GM13977 (cell line): ENCODE results near the gene HOXC5.

ENCODE experiments used
- DNase-seq: peaks from one replicate; pipeline ENCODE4 v3.0.0; 2012; ENCODE audit warnings: low spot score
- in situ Hi-C: fragments of 300-500 bp; cut with MboI; formaldehyde crosslinking; loops from one replicate; pipeline ENCODE4 v1.12.0; 2022; ENCODE audit warnings: low sequenced_read_pairs, low pct_unique_long_range_greater_than_20kb, mixed read lengths, inconsistent platforms; ENCODE audit not compliant: unreplicated experiment
- TF ChIP-seq, protein P1 (sequence below): IDR thresholded peaks from 2 replicates; pipeline ENCODE4 v1.5.1; 2012; ENCODE audit warnings: mild to moderate bottlenecking, control low read depth; ENCODE audit not compliant: insufficient read depth; ENCODE audit errors: extremely low read depth, missing control alignments

Gene HOXC5

DNA sequence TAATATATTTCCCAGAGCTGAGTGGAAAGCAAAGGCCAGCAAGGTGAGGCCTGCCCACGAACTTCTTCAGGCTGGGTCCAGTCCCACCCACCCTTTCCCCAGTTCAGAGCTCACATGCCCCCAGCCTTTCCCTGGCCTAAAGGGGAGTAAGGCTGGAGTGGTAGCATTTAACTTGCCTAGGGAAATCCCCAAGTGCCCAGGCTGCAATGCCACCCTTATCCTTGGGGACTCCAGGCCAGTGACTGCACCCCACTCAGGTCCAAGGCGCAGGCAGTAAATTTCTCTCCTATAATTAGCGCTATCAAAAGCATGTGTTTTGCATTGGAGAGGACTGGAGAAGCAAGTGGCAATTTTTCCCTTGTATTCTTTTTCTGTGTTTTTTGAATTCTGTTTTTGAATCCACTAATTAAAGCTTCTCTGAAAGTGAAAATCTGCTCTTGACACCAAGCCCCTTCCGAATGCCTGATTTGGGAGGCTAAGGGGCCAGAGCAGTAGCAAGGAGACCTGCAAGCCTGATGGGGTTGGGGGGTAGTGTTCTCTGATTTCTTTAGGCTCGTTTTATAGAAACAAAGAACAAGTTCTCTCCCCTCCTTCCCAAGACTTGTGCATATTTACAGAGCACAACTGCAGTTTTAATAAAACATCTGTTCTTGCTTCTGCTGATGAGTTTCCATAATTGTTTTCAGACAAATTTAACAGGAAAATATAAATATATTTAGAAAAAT, 8.1 kb upstream of the HOXC5 start:
- no peak for DNase-seq
- TF ChIP-seq, protein P1, sequence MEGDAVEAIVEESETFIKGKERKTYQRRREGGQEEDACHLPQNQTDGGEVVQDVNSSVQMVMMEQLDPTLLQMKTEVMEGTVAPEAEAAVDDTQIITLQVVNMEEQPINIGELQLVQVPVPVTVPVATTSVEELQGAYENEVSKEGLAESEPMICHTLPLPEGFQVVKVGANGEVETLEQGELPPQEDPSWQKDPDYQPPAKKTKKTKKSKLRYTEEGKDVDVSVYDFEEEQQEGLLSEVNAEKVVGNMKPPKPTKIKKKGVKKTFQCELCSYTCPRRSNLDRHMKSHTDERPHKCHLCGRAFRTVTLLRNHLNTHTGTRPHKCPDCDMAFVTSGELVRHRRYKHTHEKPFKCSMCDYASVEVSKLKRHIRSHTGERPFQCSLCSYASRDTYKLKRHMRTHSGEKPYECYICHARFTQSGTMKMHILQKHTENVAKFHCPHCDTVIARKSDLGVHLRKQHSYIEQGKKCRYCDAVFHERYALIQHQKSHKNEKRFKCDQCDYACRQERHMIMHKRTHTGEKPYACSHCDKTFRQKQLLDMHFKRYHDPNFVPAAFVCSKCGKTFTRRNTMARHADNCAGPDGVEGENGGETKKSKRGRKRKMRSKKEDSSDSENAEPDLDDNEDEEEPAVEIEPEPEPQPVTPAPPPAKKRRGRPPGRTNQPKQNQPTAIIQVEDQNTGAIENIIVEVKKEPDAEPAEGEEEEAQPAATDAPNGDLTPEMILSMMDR: no peak
- in situ Hi-C loops: loop anchor here (10.0 to 25.0 kb wide), 3 partner anchors 87 to 338 kb away; partner anchors contain the start of genes GPR84 and HOXC13

DNA sequence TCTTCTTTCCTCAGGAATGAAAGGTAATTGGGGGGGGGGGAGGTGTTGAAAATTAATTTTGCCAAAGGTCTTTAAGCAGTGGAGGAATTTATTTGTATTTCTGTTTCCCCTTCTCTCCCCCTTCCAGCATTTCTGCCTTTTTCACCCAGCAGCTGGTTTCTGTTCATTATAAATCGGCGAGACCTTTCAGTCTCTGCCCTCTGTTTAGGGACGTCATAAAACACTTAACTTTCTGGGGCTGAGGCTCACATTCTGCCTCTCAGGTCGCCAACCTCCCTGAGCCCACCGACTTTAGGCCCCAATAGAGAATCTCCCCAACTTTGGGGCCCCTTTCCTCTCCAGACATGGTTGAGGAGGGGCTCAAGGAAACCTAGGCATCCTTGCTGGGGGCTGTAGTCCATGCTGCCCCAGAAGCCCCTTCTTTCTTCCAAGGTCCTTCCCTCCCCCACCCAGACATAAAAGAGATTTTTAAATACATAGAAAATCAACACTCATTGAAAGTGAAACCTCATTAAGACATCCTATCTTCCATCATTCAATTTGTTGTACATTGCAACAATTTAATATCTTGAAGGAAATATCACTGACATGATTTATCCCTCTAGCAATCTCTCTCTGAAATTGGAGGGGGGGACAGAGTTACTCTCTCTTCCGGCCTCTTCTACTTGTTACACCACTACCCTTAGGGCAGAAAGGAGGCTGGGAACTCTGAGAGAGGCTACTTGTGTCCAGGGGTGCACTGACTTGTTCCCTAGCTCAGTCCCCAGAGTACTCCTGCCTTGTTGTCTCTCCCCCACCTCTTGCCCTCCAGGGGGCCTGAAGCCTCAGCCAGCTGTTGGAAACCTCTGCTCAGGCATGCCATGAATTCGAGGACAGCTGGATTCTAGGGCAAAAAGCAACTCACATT, 7.1 kb upstream of the HOXC5 start:
- no peak for DNase-seq
- TF ChIP-seq, protein P1: no peak
- in situ Hi-C loops: loop anchor here (10.0 to 25.0 kb wide), 2 partner anchors 88 to 169 kb away; partner anchors contain the start of gene HOXC13

GRCh38 chr12:54026640-54027441, 6.0 kb upstream of the HOXC5 start:
- in situ Hi-C loops: loop anchor here (10.0 to 25.0 kb wide), 2 partner anchors 90 to 168 kb away; partner anchors contain the start of gene HOXC13
- no peak for DNase-seq
- TF ChIP-seq, protein P1: no peak

GRCh38 chr12:54027442-54027786, 5.4 kb upstream of the HOXC5 start:
- DNase-seq: no peak
- in situ Hi-C loops: loop anchor here (10.0 to 25.0 kb wide), 2 partner anchors 90 to 167 kb away; partner anchors contain the start of gene HOXC13
- TF ChIP-seq, protein P1: no peak

- DNase-seq: no peak
- TF ChIP-seq, protein P1: no peak
- in situ Hi-C loops: loop anchor here (10.0 to 25.0 kb wide), 2 partner anchors 91 to 166 kb away; partner anchors contain the start of gene HOXC13
Observed at GRCh38 chr12:54028314-54029201, 4.3 kb upstream of the HOXC5 start, which contains the start of gene HOXC6. Gene HOXC6, plus strand, starts transcription at chr12:54028440. Its CDS starts 82 bp downstream, at chr12:54028522.
